GM19099 (cell line): ENCODE results near the gene SEC24C.

Source experiments
- POLR2A ChIP-seq: IDR thresholded peaks from 3 replicates; pipeline ENCODE4 v1.6.1; 2011; ENCODE audit warnings: low read depth; ENCODE audit not compliant: insufficient read length; ENCODE audit errors: extremely low read depth

Gene SEC24C

GRCh38 chr10:73746721-73747120 lies 2.5 kb downstream of the SEC24C start:
- TF ChIP-seq POLR2A: no peak

GRCh38 chr10:73750819-73751218 lies 6.6 kb downstream of the SEC24C start:
- TF ChIP-seq POLR2A: no peak

GRCh38 chr10:73756183-73756582 lies 12.0 kb downstream of the SEC24C start:
- TF ChIP-seq POLR2A: no peak

- TF ChIP-seq POLR2A: no peak
These were observed 14.7 kb downstream of the SEC24C start for GRCh38 chr10:73758704-73759511.

DNA sequence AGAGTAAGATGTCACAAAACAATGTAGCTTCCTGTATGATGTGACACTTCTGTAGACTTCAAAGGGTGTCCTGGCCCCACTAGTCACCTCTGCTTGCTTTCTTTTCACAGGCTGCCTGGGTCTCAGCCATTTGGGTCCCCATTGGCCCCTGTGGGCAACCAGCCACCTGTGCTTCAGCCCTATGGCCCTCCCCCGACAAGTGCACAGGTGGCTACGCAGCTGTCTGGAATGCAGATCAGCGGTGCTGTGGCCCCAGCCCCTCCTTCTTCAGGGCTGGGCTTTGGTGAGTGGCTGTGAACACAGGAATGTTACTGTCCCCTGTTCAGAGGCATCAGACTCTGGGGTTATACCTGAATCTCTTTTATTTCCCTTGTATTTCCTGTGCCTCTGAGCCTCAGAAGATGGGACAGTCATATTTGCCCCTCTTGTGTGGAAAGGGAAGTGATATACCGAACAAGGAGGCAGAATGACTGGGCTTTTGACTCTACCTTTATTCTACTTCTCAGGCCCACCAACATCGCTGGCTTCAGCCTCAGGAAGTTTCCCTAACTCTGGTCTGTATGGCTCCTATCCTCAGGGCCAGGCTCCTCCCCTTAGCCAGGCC lies 15.4 kb downstream of the SEC24C start:
- no peak for TF ChIP-seq POLR2A

- TF ChIP-seq POLR2A: no peak
These were observed 17.6 kb downstream of the SEC24C start for GRCh38 chr10:73761781-73762180.

DNA sequence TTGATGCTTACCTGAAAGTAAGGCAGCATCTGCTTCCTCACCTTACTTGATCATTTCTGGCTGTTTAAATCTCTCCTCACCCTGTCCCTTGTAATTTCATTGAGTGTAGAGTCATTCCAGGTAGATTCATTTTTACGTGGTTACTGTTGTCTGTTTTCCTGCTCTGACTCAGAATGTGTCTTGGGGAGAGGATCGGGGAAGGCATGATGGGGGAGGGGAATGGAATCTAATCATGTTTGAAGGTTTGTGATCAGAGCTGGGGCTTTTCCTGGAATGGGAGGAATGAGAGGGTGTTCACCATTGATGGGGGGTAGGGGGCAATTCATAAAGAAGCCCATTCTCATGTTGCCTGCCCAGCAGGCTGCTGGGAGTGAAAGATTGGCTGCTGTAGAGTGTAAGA lies 18.7 kb downstream of the SEC24C start:
- TF ChIP-seq POLR2A: no peak

DNA sequence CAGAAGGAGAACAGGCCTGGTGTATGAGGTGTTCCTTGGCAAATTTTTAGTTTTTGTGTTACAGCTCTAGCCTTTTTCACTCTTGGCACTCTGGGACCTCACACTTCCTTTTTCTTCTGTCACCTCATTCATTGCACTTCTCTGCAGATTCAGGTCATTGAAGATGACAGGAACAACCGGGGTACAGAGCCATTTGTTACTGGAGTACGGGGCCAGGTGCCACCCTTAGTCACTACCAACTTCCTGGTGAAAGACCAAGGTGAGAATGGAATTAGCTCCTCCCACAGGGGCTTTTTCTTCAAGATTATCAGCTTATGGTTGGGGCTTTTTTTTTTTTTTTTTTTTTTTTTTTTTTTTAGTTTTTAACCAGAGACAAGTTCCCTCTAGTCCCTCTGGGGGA lies 19.2 kb downstream of the SEC24C start:
- TF ChIP-seq POLR2A: no peak

DNA sequence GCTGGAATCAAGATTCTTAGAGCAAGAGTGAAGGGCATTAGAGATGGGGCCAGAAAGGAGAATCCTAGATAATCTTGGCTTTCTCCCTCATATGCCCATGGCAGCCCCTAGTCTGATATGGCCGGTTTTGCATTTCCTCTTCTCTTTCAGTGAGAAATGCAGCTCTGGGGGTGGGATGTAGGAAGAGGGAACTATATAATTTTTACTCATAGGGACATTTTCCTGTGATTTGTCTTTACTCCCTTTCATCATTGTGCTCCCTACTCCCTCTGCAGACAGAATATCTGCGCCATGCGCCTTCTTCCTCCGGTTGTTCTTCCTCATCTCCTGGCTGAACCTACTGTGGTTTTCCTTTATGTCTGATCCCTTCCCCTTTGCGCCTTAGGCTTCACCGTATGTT lies 20.9 kb downstream of the SEC24C start:
- TF ChIP-seq POLR2A: no peak

DNA sequence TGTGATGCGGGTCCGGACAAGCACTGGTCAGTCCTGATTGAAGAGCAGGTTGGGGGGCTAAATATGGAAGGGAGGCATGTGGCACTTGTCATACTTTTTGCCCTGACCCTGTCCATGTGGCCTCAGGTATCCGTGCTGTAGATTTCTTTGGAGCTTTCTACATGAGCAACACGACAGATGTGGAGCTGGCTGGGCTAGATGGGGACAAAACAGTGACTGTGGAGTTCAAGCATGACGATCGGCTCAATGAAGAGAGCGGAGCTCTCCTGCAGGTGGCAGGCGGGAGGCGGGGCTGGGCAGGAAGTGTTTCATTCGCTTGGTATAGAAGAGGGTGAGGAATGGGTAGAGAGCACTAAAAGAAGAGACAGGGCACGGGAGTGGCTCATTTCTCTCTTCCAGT lies 24.7 kb downstream of the SEC24C start:
- TF ChIP-seq POLR2A: no peak

DNA sequence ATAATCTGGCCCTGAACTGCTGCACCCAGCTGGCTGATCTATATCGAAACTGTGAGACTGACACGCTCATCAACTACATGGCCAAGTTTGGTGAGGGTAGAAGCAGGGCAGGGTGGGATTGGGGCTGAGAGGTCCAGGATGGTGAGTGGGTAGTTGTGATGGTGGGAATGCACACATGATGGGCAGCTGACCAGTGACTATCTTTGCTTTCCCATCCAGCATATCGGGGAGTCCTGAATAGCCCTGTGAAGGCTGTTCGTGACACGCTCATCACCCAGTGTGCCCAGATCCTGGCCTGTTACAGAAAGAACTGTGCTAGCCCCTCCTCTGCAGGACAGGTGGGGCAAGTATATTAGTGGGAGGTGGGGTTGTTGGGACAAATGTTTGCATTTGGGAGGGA lies 25.2 kb downstream of the SEC24C start:
- TF ChIP-seq POLR2A: peak; percentile 24

- TF ChIP-seq POLR2A: no peak
These were observed 27.6 kb downstream of the SEC24C start for GRCh38 chr10:73771722-73772280.

DNA sequence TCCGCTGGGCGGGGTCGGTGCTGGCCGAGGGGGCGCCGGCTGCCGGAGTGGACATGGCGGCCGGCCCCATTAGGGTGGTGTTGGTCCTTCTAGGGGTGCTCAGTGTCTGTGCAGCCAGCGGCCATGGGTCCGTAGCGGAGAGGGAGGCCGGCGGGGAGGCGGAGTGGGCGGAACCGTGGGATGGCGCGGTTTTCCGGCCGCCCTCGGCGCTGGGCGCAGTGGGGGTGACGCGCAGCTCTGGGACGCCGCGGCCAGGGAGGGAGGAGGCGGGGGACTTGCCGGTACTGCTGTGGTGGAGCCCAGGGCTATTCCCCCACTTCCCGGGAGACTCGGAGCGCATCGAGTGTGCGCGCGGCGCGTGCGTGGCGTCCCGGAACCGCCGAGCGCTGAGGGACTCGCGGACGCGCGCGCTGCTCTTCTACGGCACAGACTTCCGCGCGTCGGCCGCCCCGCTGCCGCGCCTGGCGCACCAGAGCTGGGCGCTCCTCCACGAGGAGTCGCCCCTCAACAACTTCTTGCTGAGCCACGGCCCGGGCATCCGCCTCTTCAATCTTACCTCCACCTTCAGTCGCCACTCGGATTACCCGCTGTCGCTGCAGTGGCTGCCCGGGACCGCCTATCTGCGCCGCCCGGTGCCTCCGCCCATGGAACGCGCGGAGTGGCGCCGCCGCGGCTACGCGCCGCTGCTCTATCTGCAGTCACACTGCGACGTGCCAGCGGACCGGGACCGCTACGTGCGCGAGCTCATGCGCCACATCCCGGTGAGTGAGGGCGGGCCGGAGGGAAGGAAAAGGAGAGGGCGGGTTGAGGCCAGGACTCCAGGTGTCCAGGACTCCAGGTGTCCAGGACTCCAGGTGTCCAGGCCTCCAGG lies 28.3 kb downstream of the SEC24C start:
- no peak for TF ChIP-seq POLR2A

GRCh38 chr10:73773152-73773879 lies 29.1 kb downstream of the SEC24C start:
- no peak for TF ChIP-seq POLR2A

GRCh38 chr10:73774637-73775036 lies 30.5 kb downstream of the SEC24C start:
- TF ChIP-seq POLR2A: no peak
